NB4 (cell line): ENCODE measurements around the gene ARHGAP19.

Experiments used
- MYC ChIP-seq: IDR thresholded peaks from 2 replicates; pipeline ENCODE4 v1.6.1; 2011; ENCODE audit warnings: low read depth, low read length
- TF ChIP-seq, protein P1 (sequence below): IDR thresholded peaks from one replicate; pipeline ENCODE4 v1.5.1; 2012; ENCODE audit warnings: low read depth, low read length

GRCh38 chr10:97192952-97193435 lies 99.4 kb downstream of the ARHGAP19 start:
- TF ChIP-seq, protein P1, sequence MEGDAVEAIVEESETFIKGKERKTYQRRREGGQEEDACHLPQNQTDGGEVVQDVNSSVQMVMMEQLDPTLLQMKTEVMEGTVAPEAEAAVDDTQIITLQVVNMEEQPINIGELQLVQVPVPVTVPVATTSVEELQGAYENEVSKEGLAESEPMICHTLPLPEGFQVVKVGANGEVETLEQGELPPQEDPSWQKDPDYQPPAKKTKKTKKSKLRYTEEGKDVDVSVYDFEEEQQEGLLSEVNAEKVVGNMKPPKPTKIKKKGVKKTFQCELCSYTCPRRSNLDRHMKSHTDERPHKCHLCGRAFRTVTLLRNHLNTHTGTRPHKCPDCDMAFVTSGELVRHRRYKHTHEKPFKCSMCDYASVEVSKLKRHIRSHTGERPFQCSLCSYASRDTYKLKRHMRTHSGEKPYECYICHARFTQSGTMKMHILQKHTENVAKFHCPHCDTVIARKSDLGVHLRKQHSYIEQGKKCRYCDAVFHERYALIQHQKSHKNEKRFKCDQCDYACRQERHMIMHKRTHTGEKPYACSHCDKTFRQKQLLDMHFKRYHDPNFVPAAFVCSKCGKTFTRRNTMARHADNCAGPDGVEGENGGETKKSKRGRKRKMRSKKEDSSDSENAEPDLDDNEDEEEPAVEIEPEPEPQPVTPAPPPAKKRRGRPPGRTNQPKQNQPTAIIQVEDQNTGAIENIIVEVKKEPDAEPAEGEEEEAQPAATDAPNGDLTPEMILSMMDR: no peak
- TF ChIP-seq MYC: no peak
